ENCODE data around the gene ZNF629.

ZNF629 gene

GRCh38 chr16:30786936-30787612, at the start of gene ZNF629:
Gene ZNF629, minus strand, starts transcription at chr16:30787205. Its CDS starts 2,723 bp downstream, at chr16:30784482.
- no peak within 1 kb of the TSS for H3K27ac ChIP-seq (ENCODE audit: low read length)
- TF ChIP-seq CTCF (IDR thresholded peaks at IDR 0.05; ENCODE audit: low read length): no peak
- TF ChIP-seq EZH2 (optimal IDR thresholded peaks at IDR 0.05; ENCODE audit: low read depth, low read length): no peak
- TF ChIP-seq EZH2phosphoT487 (IDR thresholded peaks at IDR 0.05; ENCODE audit: low read length): no peak
- peak within 1 kb of the TSS; percentile 86 for H3K4me2 ChIP-seq (ENCODE audit: low read depth, low read length)
- no peaks in the 10 kb centered on the region for H3K4me1 ChIP-seq (ENCODE audit: low read length)
- peak within 1 kb of the TSS; percentile 86 for H3K4me3 ChIP-seq (ENCODE audit: low read length)
- peak within 1 kb of the TSS; percentile 70 for H2AFZ ChIP-seq (ENCODE audit: low read length)
- H3K9ac ChIP-seq (ENCODE audit: low read length): peak within 1 kb of the TSS; percentile 60; the same call in 1 of the 2 replicates
- H4K20me1 ChIP-seq (ENCODE audit: insufficient read depth, low read length): no peaks in the 10 kb centered on the region
- no peaks in the 10 kb centered on the region for H3K9me3 ChIP-seq (replicated peaks; ENCODE audit: insufficient read depth, low read length)
- H3K79me2 ChIP-seq (ENCODE audit: low read length): no peaks in the 10 kb centered on the region
- no peak for DNase-seq
- H3K27me3 ChIP-seq (replicated peaks; ENCODE audit: insufficient read depth, low read length): no peaks in the 10 kb centered on the region
- H3F3A ChIP-seq (ENCODE audit: insufficient read depth, low read length): no peaks in the 10 kb centered on the region
- no peaks in the 10 kb centered on the region for H3K9me2 ChIP-seq (replicated peaks; ENCODE audit: insufficient read depth, low read length)
- H3K36me3 ChIP-seq (replicated peaks; ENCODE audit: insufficient read depth, low read length): no peaks in the 10 kb centered on the region

GRCh38 chr16:30834130-30834740, 47.2 kb upstream of the ZNF629 start:
- H3K79me2 ChIP-seq (ENCODE audit: low read length): no peaks in the 10 kb centered on the region
- no peak overlapping the region for H3K27ac ChIP-seq (ENCODE audit: low read length)
- H2AFZ ChIP-seq (ENCODE audit: low read length): no peak overlapping the region
- H3K4me1 ChIP-seq (ENCODE audit: low read length): no peaks in the 10 kb centered on the region
- no peaks in the 10 kb centered on the region for H3K9me2 ChIP-seq (replicated peaks; ENCODE audit: insufficient read depth, low read length)
- no peaks in the 10 kb centered on the region for H3F3A ChIP-seq (ENCODE audit: insufficient read depth, low read length)
- no peaks in the 10 kb centered on the region for H3K27me3 ChIP-seq (replicated peaks; ENCODE audit: insufficient read depth, low read length)
- no peak for TF ChIP-seq CTCF (IDR thresholded peaks at IDR 0.05; ENCODE audit: low read length)
- no peak for TF ChIP-seq EZH2phosphoT487 (IDR thresholded peaks at IDR 0.05; ENCODE audit: low read length)
- TF ChIP-seq EZH2 (optimal IDR thresholded peaks at IDR 0.05; ENCODE audit: low read depth, low read length): no peak
- H3K9ac ChIP-seq (ENCODE audit: low read length): no peak overlapping the region
- H3K36me3 ChIP-seq (replicated peaks; ENCODE audit: insufficient read depth, low read length): no peaks in the 10 kb centered on the region
- no peak overlapping the region for H3K4me3 ChIP-seq (ENCODE audit: low read length)
- DNase-seq: no peak
- no peak overlapping the region for H3K4me2 ChIP-seq (ENCODE audit: low read depth, low read length)
- H4K20me1 ChIP-seq (ENCODE audit: insufficient read depth, low read length): no peaks in the 10 kb centered on the region
- no peaks in the 10 kb centered on the region for H3K9me3 ChIP-seq (replicated peaks; ENCODE audit: insufficient read depth, low read length)

- Histone ChIP-seq H3K36me3 (replicated peaks; ENCODE audit: insufficient read depth, low read length) (no peaks in the 10 kb centered on the region), H3K27me3 (replicated peaks; ENCODE audit: insufficient read depth, low read length) (no peaks in the 10 kb centered on the region; the same call in 1 of the 2 replicates), H3K4me3 (ENCODE audit: low read length) (no peak overlapping the region), H3K4me2 (ENCODE audit: low read depth, low read length) (no peak overlapping the region), H3K4me1 (ENCODE audit: low read length) (no peaks in the 10 kb centered on the region), H3K27ac (ENCODE audit: low read length) (no peak overlapping the region), H3F3A (ENCODE audit: insufficient read depth, low read length) (no peaks in the 10 kb centered on the region), H3K79me2 (ENCODE audit: low read length) (no peaks in the 10 kb centered on the region), H4K20me1 (ENCODE audit: insufficient read depth, low read length) (no peaks in the 10 kb centered on the region), H3K9me2 (replicated peaks; ENCODE audit: insufficient read depth, low read length) (no peaks in the 10 kb centered on the region), H2AFZ (ENCODE audit: low read length) (no peak overlapping the region), H3K9me3 (replicated peaks; ENCODE audit: insufficient read depth, low read length) (no peaks in the 10 kb centered on the region), H3K9ac (ENCODE audit: low read length) (no peak overlapping the region)
- no peak for DNase-seq
- no peak for TF ChIP-seq EZH2phosphoT487 (IDR thresholded peaks at IDR 0.05; ENCODE audit: low read length)
- TF ChIP-seq CTCF (IDR thresholded peaks at IDR 0.05; ENCODE audit: low read length): no peak
- TF ChIP-seq EZH2 (optimal IDR thresholded peaks at IDR 0.05; ENCODE audit: low read depth, low read length): no peak
Observed at GRCh38 chr16:30830072-30830417, 43.0 kb upstream of the ZNF629 start.
